Gastrocnemius medialis (tissue), 4 donors: ENCODE data around the gene POLE3. TPM values are rescaled to one million over a fixed set of nuclear protein-coding genes. Genes with fewer than 3 reads are reported as not detected.
A peak's percentile ranks its signal among the peaks of the same experiment; 100 is the strongest.

Experiments
- ATAC-seq, 2 donors: fragments of 150-250 bp; one replicate each; pipeline ENCODE4 v1.9.1; 2016
- DNase-seq, 2 donors: peaks; one replicate each; pipeline ENCODE4 v3.0.0-alpha.2; 2019
- H3K27ac ChIP-seq, 4 donors: fragments of 200-600 bp; sonication (generic); 1 replicate in 1 of 4; 2 replicates in 3 of 4; pipeline ENCODE4 v1.5.1; 2016 to 2018; ENCODE audit warnings: mild to moderate bottlenecking in 2 of 4, moderate library complexity in 1 of 4
- H3K27me3 ChIP-seq, 3 donors: fragments of 200-600 bp; sonication (generic) in 2 of 3; 1 replicate in 1 of 3; 2 replicates in 2 of 3; pipeline versions ENCODE4 v1.5.1 to v1.6.0; 2016 to 2019; ENCODE audit warnings: mild to moderate bottlenecking in 1 of 3, moderate library complexity in 1 of 3
- H3K36me3 ChIP-seq, 2 donors: fragments of 200-600 bp; sonication (generic) in 1 of 2; one replicate each; pipeline ENCODE4 v1.5.1; 2017 to 2018
- H3K4me1 ChIP-seq, 2 donors: fragments of 200-600 bp; sonication (generic) in 1 of 2; one replicate each; pipeline ENCODE4 v1.5.1; 2016 to 2017; ENCODE audit warnings: mild to moderate bottlenecking in 2 of 2
- H3K4me3 ChIP-seq, 4 donors: fragments of 200-600 bp; sonication (generic) in 3 of 4; 1 replicate in 1 of 4; 2 replicates in 3 of 4; pipeline ENCODE4 v1.5.1; 2016 to 2019; ENCODE audit warnings: mild to moderate bottlenecking in 2 of 4
- H3K9me3 ChIP-seq, 3 donors: fragments of 200-600 bp; sonication (generic) in 2 of 3; 1 replicate in 1 of 3; 2 replicates in 2 of 3; pipeline ENCODE4 v1.5.1; 2016 to 2019
- POLR2A ChIP-seq, 2 donors: fragments of 450-650 bp; IDR thresholded peaks; one replicate each; pipeline ENCODE4 v1.6.1; 2017; ENCODE audit warnings: antibody characterized with exemption in 2 of 2, mild to moderate bottlenecking in 2 of 2, moderate library complexity in 2 of 2
- in situ Hi-C, 4 donors: fragments of 200-750 bp; cut with MboI; loops; one replicate each; pipeline versions ENCODE4 v1.15.0 to v1.8.0; 2017; ENCODE audit warnings: low sequenced_read_pairs in 4 of 4
- intact Hi-C: fragments of 100-400 bp; cut with DNase I; formaldehyde crosslinking; loops from one replicate; pipeline ENCODE4 v1.15.1; 2023; ENCODE audit warnings: low total_unique reads
- total RNA-seq, 4 donors: library from RNA; depleted of rRNA; stranded (reverse); fragments of >200 nt; gene quantifications; one replicate each; pipeline versions ENCODE4 v1.1.0 to v1.2.3, GENCODE V29; 2016
- TF ChIP-seq, protein P1 (sequence below), 5 experiments: fragments of 450-650 bp in 3 of 5; fragments of 200-600 bp in 2 of 5; sonication (generic) in 2 of 5; IDR thresholded peaks in 4 of 5; conservative IDR thresholded peaks in 1 of 5; 1 replicate in 4 of 5; 2 replicates in 1 of 5; pipeline ENCODE4 v1.5.1; 2016 to 2019; ENCODE audit warnings: antibody characterized with exemption in 5 of 5, mild to moderate bottlenecking in 3 of 5, moderate library complexity in 3 of 5

The POLE3 gene
- total RNA-seq, 4 donors from 2014 or later = 42.9 to 66.4 (median 57.8) TPM

DNA sequence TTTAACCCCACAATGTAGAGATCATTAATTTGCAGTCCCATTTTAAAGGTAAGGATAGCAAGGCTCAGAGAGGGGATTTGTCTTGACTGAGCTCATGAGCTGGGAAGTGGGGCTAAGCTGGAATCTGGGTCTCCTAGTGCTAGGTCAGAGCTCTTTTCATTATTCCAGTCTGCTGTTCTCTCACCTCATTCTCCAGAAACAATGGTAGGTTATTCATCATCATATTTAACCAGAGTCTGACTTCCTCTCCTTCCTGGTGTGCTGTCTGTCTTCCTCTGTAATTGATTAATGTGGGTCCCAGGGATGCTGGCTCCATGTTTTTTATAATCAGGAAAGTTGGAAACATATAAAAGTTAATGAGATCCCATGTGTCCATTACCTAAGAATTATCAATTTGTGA is 20.7 kb upstream of the POLE3 start:
- TF ChIP-seq, protein P1, sequence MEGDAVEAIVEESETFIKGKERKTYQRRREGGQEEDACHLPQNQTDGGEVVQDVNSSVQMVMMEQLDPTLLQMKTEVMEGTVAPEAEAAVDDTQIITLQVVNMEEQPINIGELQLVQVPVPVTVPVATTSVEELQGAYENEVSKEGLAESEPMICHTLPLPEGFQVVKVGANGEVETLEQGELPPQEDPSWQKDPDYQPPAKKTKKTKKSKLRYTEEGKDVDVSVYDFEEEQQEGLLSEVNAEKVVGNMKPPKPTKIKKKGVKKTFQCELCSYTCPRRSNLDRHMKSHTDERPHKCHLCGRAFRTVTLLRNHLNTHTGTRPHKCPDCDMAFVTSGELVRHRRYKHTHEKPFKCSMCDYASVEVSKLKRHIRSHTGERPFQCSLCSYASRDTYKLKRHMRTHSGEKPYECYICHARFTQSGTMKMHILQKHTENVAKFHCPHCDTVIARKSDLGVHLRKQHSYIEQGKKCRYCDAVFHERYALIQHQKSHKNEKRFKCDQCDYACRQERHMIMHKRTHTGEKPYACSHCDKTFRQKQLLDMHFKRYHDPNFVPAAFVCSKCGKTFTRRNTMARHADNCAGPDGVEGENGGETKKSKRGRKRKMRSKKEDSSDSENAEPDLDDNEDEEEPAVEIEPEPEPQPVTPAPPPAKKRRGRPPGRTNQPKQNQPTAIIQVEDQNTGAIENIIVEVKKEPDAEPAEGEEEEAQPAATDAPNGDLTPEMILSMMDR (IDR thresholded peaks at IDR 0.05 in 4 of 5, conservative IDR thresholded peaks at IDR 0.05 in 1 of 5) = no peak
- no peak for TF ChIP-seq POLR2A (IDR thresholded peaks at IDR 0.05)
- H3K4me3 ChIP-seq = no peak overlapping the region
- no peaks in the 10 kb centered on the region for H3K4me1 ChIP-seq
- in situ Hi-C loops = no loop called here
- no peaks in the 10 kb centered on the region for H3K36me3 ChIP-seq
- no peak overlapping the region for H3K27ac ChIP-seq
- ATAC-seq (no peak), DNase-seq (no peak)
- no peaks in the 10 kb centered on the region for H3K9me3 ChIP-seq
- no peaks in the 10 kb centered on the region for H3K27me3 ChIP-seq
- intact Hi-C loops = no loop called here

DNA sequence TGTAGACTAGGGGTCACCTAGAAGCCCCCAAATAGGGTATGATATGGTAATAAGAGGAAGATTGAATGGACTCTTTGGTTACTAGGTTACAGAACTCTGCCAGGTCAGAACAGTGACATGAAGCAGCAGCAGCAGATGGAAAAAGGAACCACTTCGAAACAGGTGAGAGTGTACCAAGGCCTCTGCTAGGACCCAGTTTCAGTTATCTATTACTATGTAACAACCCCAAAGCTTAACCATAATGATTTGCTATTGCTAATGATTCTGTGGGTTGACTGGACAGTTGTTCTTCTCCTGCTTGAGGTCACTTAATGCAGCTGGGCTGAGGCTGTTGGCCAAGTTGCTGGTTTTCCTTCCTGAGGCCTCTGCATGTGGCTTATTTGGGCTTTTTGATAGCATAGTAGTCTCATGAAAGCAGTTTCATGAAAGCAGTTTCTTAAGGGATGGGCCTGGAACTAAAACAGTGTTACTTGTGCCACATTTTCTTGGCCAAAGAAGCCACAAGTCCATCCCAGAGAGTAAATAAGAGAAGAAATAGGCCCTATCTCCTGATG is 17.7 kb upstream of the POLE3 start:
- ATAC-seq (no peak), DNase-seq (no peak)
- TF ChIP-seq, protein P1 (IDR thresholded peaks at IDR 0.05 in 4 of 5, conservative IDR thresholded peaks at IDR 0.05 in 1 of 5) = no peak
- TF ChIP-seq POLR2A (IDR thresholded peaks at IDR 0.05) = no peak
- in situ Hi-C loops = loop anchor here in 1 of 4 donors (10.0 kb wide), 1 partner anchor 237 kb away; no protein-coding TSS in a partner anchor
- Histone ChIP-seq H3K4me3 (no peak overlapping the region), H3K9me3 (no peaks in the 10 kb centered on the region), H3K36me3 (no peaks in the 10 kb centered on the region), H3K27me3 (peaks cover 0 to 2% (median 0%) of the 10 kb centered on the region in 3 donors), H3K27ac (no peak overlapping the region), H3K4me1 (no peaks in the 10 kb centered on the region)
- intact Hi-C loops = no loop called here

DNA sequence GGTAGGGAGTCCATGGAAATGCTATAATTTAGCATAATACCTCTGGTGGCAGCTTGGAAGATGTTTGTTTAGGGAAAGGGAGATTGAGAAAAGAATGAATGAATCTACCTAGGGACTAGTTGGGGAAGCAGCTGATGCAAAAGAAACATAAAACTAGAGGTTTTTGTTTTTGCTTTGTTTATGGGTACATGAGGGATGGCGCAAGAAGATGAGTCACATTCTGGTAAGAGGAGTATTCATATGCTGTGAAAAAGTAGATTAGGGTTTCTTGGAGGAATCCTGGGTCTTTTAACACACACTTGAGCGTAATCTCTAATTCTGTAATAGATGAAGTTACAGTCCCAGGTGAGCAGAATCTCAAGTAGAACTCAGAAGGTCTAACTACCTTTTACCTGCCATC is 17.2 kb upstream of the POLE3 start:
- Histone ChIP-seq H3K4me1 (no peaks in the 10 kb centered on the region), H3K4me3 (no peak overlapping the region), H3K27me3 (peaks cover 0 to 2% (median 0%) of the 10 kb centered on the region in 3 donors), H3K9me3 (no peaks in the 10 kb centered on the region), H3K36me3 (no peaks in the 10 kb centered on the region), H3K27ac (no peak overlapping the region)
- intact Hi-C loops = no loop called here
- ATAC-seq (peak in 1 of 2 donors; percentile 24), DNase-seq (no peak)
- no peak for TF ChIP-seq POLR2A (IDR thresholded peaks at IDR 0.05)
- TF ChIP-seq, protein P1 (IDR thresholded peaks at IDR 0.05 in 4 of 5, conservative IDR thresholded peaks at IDR 0.05 in 1 of 5) = no peak
- in situ Hi-C loops = loop anchor here in 1 of 4 donors (10.0 kb wide), 1 partner anchor 237 kb away; no protein-coding TSS in a partner anchor

DNA sequence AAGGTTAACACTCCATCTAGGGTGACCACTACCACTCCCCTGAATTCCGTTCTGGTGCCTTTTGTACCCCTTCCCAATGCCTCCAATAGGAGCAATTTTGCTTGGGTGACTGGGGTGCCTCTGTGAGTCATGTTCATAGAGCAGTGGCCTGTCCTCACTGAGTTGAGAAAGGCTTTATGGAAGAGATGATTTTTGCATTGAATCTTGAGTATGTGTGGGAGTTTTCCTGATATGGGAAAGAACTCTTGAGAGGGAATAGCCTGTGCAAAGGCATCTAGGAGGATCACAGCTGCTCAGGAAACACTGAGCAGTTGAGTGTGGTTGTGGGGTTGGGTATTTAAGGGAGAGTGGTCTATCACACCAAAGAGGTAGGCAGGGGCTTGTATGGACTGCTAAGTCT is 16.2 kb upstream of the POLE3 start:
- H3K27ac ChIP-seq = no peak overlapping the region
- H3K4me1 ChIP-seq = no peaks in the 10 kb centered on the region
- H3K4me3 ChIP-seq = no peak overlapping the region
- H3K9me3 ChIP-seq = no peaks in the 10 kb centered on the region
- DNase-seq = no peak
- ATAC-seq = no peak
- in situ Hi-C loops = loop anchor here in 1 of 4 donors (10.0 kb wide), 1 partner anchor 238 kb away; no protein-coding TSS in a partner anchor
- TF ChIP-seq POLR2A (IDR thresholded peaks at IDR 0.05) = no peak
- TF ChIP-seq, protein P1 (IDR thresholded peaks at IDR 0.05 in 4 of 5, conservative IDR thresholded peaks at IDR 0.05 in 1 of 5) = no peak
- intact Hi-C loops = no loop called here
- peaks cover 0 to 2% (median 0%) of the 10 kb centered on the region in 3 donors for H3K27me3 ChIP-seq
- H3K36me3 ChIP-seq = no peaks in the 10 kb centered on the region
